Erythroblast (primary cell): ENCODE results near the gene IGFL2.

ENCODE experiments used
- GATA1 ChIP-seq: IDR thresholded peaks from 2 replicates; pipeline ENCODE4 v1.6.1; 2011; ENCODE audit warnings: low read depth, mild to moderate bottlenecking, control low read depth, low read length, moderate library complexity
- POLR2A ChIP-seq: IDR thresholded peaks from 2 replicates; pipeline ENCODE4 v1.6.1; 2011; ENCODE audit warnings: mild to moderate bottlenecking, low read length

GRCh38 chr19:46142294-46142693 lies 5.7 kb upstream of the IGFL2 start:
- TF ChIP-seq POLR2A (no peak), GATA1 (no peak)
